HepG2 (cell line): ENCODE data around the gene AP2S1. TPM values are rescaled to one million over a fixed set of nuclear protein-coding genes. Genes with fewer than 3 reads are reported as not detected.

Experiments used
- BORCS8-MEF2B ChIP-seq: sonication (generic); formaldehyde crosslinking; IDR thresholded peaks from 2 replicates; pipeline ENCODE4 v1.8.0; 2022; ENCODE audit warnings: mild to moderate bottlenecking, missing genetic modification reagents
- BRCA1 ChIP-seq: sonication (generic); formaldehyde crosslinking; IDR thresholded peaks from 2 replicates; pipeline ENCODE4 v1.4.0; 2020; ENCODE audit warnings: missing genetic modification reagents
- ELF1 ChIP-seq: sonication (generic); formaldehyde crosslinking; IDR thresholded peaks from 2 replicates; pipeline ENCODE4 v1.4.0; 2020; ENCODE audit warnings: missing genetic modification reagents
- EZH2 ChIP-seq: conservative IDR thresholded peaks from 2 replicates; pipeline ENCODE4 v1.6.1; 2012; ENCODE audit warnings: mild to moderate bottlenecking, low read depth, low read length, moderate library complexity
- GPN1 ChIP-seq: sonication (generic); formaldehyde crosslinking; IDR thresholded peaks from 2 replicates; pipeline ENCODE4 v1.5.1; 2020; ENCODE audit warnings: missing genetic modification reagents, borderline replicate concordance
- HBP1 ChIP-seq: IDR thresholded peaks from 2 replicates; pipeline ENCODE4 v1.6.1; 2016; ENCODE audit warnings: low read depth, control low read depth
- HNRNPL ChIP-seq: fragments of 200-400 bp; formaldehyde crosslinking; IDR thresholded peaks from 2 replicates; pipeline ENCODE4 v1.6.1; 2017; ENCODE audit warnings: mild to moderate bottlenecking, low read depth, low read length
- HOXA7 ChIP-seq: sonication (generic); formaldehyde crosslinking; IDR thresholded peaks from 2 replicates; pipeline ENCODE4 v1.8.1; 2022; ENCODE audit warnings: mild to moderate bottlenecking, missing genetic modification reagents, moderate library complexity
- KLF15 ChIP-seq: sonication (generic); formaldehyde crosslinking; IDR thresholded peaks from 2 replicates; pipeline ENCODE4 v1.8.1; 2023; ENCODE audit warnings: borderline replicate concordance, mild to moderate bottlenecking, inconsistent platforms, missing genetic modification reagents, mixed read lengths
- NR2C2 ChIP-seq: sonication (generic); formaldehyde crosslinking; IDR thresholded peaks from 2 replicates; pipeline ENCODE4 v1.4.0; 2020; ENCODE audit warnings: missing genetic modification reagents, mild to moderate bottlenecking, moderate library complexity, borderline replicate concordance
- RFXANK ChIP-seq: IDR thresholded peaks from 2 replicates; pipeline ENCODE4 v1.6.1; 2016
- SUZ12 ChIP-seq: fragments of 150-350 bp; IDR thresholded peaks from 2 replicates; pipeline ENCODE4 v1.6.1; 2014; ENCODE audit warnings: low read depth, low read length
- ZFP1 ChIP-seq: IDR thresholded peaks from 2 replicates; pipeline ENCODE4 v1.6.1; 2016
- ZNF225 ChIP-seq: sonication (generic); formaldehyde crosslinking; IDR thresholded peaks from 2 replicates; pipeline ENCODE4 v1.4.0; 2020; ENCODE audit warnings: mild to moderate bottlenecking, missing genetic modification reagents
- ZNF3 ChIP-seq: IDR thresholded peaks from 2 replicates; pipeline ENCODE4 v1.7.0; 2017; ENCODE audit warnings: inconsistent platforms
- ZNF558 ChIP-seq: sonication (generic); formaldehyde crosslinking; IDR thresholded peaks from 2 replicates; pipeline ENCODE4 v1.9.0; 2022; ENCODE audit warnings: mild to moderate bottlenecking, missing genetic modification reagents, borderline replicate concordance
- ZNF577 ChIP-seq: sonication (generic); formaldehyde crosslinking; IDR thresholded peaks from 2 replicates; pipeline ENCODE4 v1.4.0; 2020; ENCODE audit warnings: mild to moderate bottlenecking, low read depth, missing genetic modification reagents, borderline replicate concordance
- ZNF703 ChIP-seq: sonication (generic); formaldehyde crosslinking; IDR thresholded peaks from 2 replicates; pipeline ENCODE4 v1.5.1; 2020; ENCODE audit warnings: missing genetic modification reagents, mild to moderate bottlenecking, moderate library complexity, borderline replicate concordance
- ZNF878 ChIP-seq: sonication (generic); formaldehyde crosslinking; IDR thresholded peaks from 2 replicates; pipeline ENCODE4 v1.8.1; 2023; ENCODE audit warnings: mild to moderate bottlenecking, missing genetic modification reagents, moderate library complexity
- polyA plus RNA-seq, 8 experiments: library from polyadenylated mRNA; depleted of rRNA in 3 of 8; stranded (reverse) in 7 of 8; unstranded in 1 of 8; fragments of >200 nt; fragmentation: Illumina TruSeq in 4 of 8; extraction: Trizol in 4 of 8; gene quantifications; 2 replicates each; pipeline versions ENCODE4 v1.2.1 to v1.2.3, GENCODE V29; 2011 to 2016; ENCODE audit warnings: low read depth in 4 of 8, missing spikeins in 1 of 8, mixed read lengths in 1 of 8; ENCODE audit not compliant: insufficient read depth in 1 of 8
- total RNA-seq, 5 experiments: library from RNA; depleted of rRNA; stranded (reverse); fragments of >200 nt; fragmentation: Illumina TruSeq; extraction: Trizol; gene quantifications; 2 replicates each; pipeline ENCODE4 v1.2.3, GENCODE V29; 2016; ENCODE audit warnings: low read depth in 1 of 5
- TF ChIP-seq, protein P1 (sequence below): sonication (generic); formaldehyde crosslinking; IDR thresholded peaks from 2 replicates; pipeline ENCODE4 v1.9.0; 2021; ENCODE audit warnings: missing genetic modification reagents, borderline replicate concordance
- TF ChIP-seq, protein P2 (sequence below): sonication (generic); formaldehyde crosslinking; IDR thresholded peaks from 2 replicates; pipeline ENCODE4 v1.5.0; 2020; ENCODE audit warnings: missing genetic modification reagents, mild to moderate bottlenecking, borderline replicate concordance

The AP2S1 gene
- total and polyA plus RNA-seq, 2 of the 13 experiments (the other 11 are each of a cell fraction or from before 2014, with no cell fraction given): 45.2 to 86.1 TPM

- TF ChIP-seq, protein P1, sequence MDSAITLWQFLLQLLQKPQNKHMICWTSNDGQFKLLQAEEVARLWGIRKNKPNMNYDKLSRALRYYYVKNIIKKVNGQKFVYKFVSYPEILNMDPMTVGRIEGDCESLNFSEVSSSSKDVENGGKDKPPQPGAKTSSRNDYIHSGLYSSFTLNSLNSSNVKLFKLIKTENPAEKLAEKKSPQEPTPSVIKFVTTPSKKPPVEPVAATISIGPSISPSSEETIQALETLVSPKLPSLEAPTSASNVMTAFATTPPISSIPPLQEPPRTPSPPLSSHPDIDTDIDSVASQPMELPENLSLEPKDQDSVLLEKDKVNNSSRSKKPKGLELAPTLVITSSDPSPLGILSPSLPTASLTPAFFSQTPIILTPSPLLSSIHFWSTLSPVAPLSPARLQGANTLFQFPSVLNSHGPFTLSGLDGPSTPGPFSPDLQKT: no peak
- TF ChIP-seq HBP1 (CRISPR knock-in tag) (peak; percentile 37; the same call in 1 of the 2 replicates), KLF15 (CRISPR knock-in tag) (peak; percentile 95; the same call in 1 of the 2 replicates), BORCS8-MEF2B (CRISPR knock-in tag) (no peak; the same call in 1 of the 2 replicates), ZNF577 (CRISPR knock-in tag) (no peak), BRCA1 (CRISPR knock-in tag) (no peak), HOXA7 (CRISPR knock-in tag) (no peak), ELF1 (no peak), ZNF3 (CRISPR knock-in tag) (no peak), HNRNPL (0 out of 2 replicates have a peak, but pooled peaks have one; percentile 23), EZH2 (no peak), ZFP1 (no peak), ZNF558 (CRISPR knock-in tag) (no peak), SUZ12 (no peak), ZNF878 (CRISPR knock-in tag) (0 out of 2 replicates have a peak, but pooled peaks have one; percentile 15), NR2C2 (CRISPR knock-in tag) (peak; percentile 26; the same call in 1 of the 2 replicates), RFXANK (CRISPR knock-in tag) (no peak), ZNF703 (no peak), ZNF225 (CRISPR knock-in tag) (no peak), GPN1 (CRISPR knock-in tag) (no peak)
- TF ChIP-seq, protein P2, sequence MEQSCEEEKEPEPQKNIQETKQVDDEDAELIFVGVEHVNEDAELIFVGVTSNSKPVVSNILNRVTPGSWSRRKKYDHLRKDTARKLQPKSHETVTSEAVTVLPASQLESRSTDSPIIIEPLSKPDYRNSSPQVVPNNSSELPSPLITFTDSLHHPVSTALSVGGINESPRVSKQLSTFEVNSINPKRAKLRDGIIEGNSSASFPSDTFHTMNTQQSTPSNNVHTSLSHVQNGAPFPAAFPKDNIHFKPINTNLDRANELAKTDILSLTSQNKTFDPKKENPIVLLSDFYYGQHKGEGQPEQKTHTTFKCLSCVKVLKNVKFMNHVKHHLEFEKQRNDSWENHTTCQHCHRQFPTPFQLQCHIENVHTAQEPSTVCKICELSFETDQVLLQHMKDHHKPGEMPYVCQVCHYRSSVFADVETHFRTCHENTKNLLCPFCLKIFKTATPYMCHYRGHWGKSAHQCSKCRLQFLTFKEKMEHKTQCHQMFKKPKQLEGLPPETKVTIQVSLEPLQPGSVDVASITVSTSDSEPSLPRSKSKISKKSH (CRISPR knock-in tag): peak; percentile 18; the same call in 1 of the 2 replicates
These were observed 5.7 kb upstream of the AP2S1 start (continued) for GRCh38 chr19:46856062-46857022.
